Body of pancreas (tissue), 4 donors: ENCODE results near the gene GRIK4. TPM values are rescaled to one million over a fixed set of nuclear protein-coding genes. Genes with fewer than 3 reads are reported as not detected.

Source experiments
- ATAC-seq: fragments of 150-250 bp; one replicate; pipeline ENCODE4 v1.9.1; 2016
- DNase-seq, 4 donors: peaks; one replicate each; pipeline ENCODE4 v3.0.0-alpha.2; 2019
- H3K27ac ChIP-seq, 4 donors: fragments of 200-600 bp; sonication (generic); 1 replicate in 3 of 4; 2 replicates in 1 of 4; pipeline versions ENCODE4 v1.5.1 to v1.6.1; 2016 to 2019; ENCODE audit warnings: mild to moderate bottlenecking in 1 of 4, mixed read lengths in 1 of 4, moderate library complexity in 1 of 4
- H3K27me3 ChIP-seq, 2 donors: fragments of 200-600 bp; sonication (generic); one replicate each; pipeline ENCODE4 v1.6.0; 2016; ENCODE audit warnings: mild to moderate bottlenecking in 1 of 2
- H3K36me3 ChIP-seq, 2 donors: fragments of 200-600 bp; sonication (generic); replicated peaks in 1 of 2; 2 replicates each; pipeline ENCODE4 v1.5.1; 2016; ENCODE audit warnings: low read depth in 2 of 2; ENCODE audit not compliant: insufficient read depth in 1 of 2
- H3K4me1 ChIP-seq: fragments of 200-600 bp; sonication (generic); one replicate; pipeline ENCODE4 v1.6.0; 2016
- H3K4me3 ChIP-seq, 2 donors: fragments of 200-600 bp; sonication (generic); 1 replicate in 1 of 2; 2 replicates in 1 of 2; pipeline ENCODE4 v1.5.1; 2016 to 2019
- H3K9me3 ChIP-seq, 3 donors: fragments of 200-600 bp; sonication (generic); 1 replicate in 2 of 3; 2 replicates in 1 of 3; pipeline ENCODE4 v1.5.1; 2016
- POLR2A ChIP-seq, 3 donors: fragments of 450-650 bp; IDR thresholded peaks; one replicate each; pipeline ENCODE4 v1.6.1; 2016; ENCODE audit warnings: antibody characterized with exemption in 3 of 3, mild to moderate bottlenecking in 2 of 3
- WGBS, 2 donors: methylation state at CpG; one replicate each; pipeline ENCODE4 v1.1.5; 2017; 5-methylcytosine and 5-hydroxymethylcytosine counted together
- intact Hi-C: fragments of 100-400 bp; cut with DNase I; formaldehyde crosslinking; loops from one replicate; pipeline ENCODE4 v1.15.1; 2023
- total RNA-seq, 2 donors: library from RNA; depleted of rRNA; stranded (reverse); fragments of >200 nt; gene quantifications; one replicate each; pipeline ENCODE4 v1.1.0, GENCODE V29; 2016
- TF ChIP-seq, protein P1 (sequence below), 7 experiments: fragments of 450-650 bp in 4 of 7; fragments of 200-600 bp in 3 of 7; sonication (generic) in 3 of 7; IDR thresholded peaks; one replicate each; pipeline ENCODE4 v1.5.1; 2016 to 2019; ENCODE audit warnings: antibody characterized with exemption in 7 of 7

Gene GRIK4
- total RNA-seq, 2 donors from 2014 or later = not detected

DNA sequence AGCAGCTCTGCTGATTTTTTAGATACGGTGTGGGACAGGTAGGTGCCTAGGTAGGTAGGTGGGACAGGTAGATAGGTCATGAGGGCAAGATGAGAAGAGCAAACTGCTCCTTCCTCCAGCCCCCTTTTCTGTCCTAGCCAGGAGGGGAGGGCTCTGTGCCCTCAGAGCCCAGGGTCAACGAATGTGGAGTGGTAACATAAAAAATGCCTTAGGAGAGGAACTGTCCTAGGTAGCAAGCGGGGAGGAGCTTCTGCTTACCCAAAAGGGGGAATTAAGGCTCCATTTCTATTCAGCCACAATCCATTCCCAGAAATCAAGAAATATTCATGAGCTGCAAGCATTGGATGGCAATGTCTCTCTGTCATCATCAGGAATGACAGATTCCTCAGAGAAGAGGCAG lies 234.8 kb downstream of the GRIK4 start:
- H3K36me3 ChIP-seq = no peaks in the 10 kb centered on the region
- no peaks in the 10 kb centered on the region for H3K9me3 ChIP-seq
- H3K27ac ChIP-seq = no peak overlapping the region
- no peaks in the 10 kb centered on the region for H3K4me1 ChIP-seq
- no peak overlapping the region for H3K4me3 ChIP-seq
- TF ChIP-seq POLR2A (IDR thresholded peaks at IDR 0.05) = no peak
- TF ChIP-seq, protein P1, sequence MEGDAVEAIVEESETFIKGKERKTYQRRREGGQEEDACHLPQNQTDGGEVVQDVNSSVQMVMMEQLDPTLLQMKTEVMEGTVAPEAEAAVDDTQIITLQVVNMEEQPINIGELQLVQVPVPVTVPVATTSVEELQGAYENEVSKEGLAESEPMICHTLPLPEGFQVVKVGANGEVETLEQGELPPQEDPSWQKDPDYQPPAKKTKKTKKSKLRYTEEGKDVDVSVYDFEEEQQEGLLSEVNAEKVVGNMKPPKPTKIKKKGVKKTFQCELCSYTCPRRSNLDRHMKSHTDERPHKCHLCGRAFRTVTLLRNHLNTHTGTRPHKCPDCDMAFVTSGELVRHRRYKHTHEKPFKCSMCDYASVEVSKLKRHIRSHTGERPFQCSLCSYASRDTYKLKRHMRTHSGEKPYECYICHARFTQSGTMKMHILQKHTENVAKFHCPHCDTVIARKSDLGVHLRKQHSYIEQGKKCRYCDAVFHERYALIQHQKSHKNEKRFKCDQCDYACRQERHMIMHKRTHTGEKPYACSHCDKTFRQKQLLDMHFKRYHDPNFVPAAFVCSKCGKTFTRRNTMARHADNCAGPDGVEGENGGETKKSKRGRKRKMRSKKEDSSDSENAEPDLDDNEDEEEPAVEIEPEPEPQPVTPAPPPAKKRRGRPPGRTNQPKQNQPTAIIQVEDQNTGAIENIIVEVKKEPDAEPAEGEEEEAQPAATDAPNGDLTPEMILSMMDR (IDR thresholded peaks at IDR 0.05) = no peak
- WGBS, 2 donors = 40 to 42% methylated on average over 3 of the region's 3 CpGs
- DNase-seq = no peak
- intact Hi-C loops = no loop called here
- no peak for ATAC-seq
- no peaks in the 10 kb centered on the region for H3K27me3 ChIP-seq

DNA sequence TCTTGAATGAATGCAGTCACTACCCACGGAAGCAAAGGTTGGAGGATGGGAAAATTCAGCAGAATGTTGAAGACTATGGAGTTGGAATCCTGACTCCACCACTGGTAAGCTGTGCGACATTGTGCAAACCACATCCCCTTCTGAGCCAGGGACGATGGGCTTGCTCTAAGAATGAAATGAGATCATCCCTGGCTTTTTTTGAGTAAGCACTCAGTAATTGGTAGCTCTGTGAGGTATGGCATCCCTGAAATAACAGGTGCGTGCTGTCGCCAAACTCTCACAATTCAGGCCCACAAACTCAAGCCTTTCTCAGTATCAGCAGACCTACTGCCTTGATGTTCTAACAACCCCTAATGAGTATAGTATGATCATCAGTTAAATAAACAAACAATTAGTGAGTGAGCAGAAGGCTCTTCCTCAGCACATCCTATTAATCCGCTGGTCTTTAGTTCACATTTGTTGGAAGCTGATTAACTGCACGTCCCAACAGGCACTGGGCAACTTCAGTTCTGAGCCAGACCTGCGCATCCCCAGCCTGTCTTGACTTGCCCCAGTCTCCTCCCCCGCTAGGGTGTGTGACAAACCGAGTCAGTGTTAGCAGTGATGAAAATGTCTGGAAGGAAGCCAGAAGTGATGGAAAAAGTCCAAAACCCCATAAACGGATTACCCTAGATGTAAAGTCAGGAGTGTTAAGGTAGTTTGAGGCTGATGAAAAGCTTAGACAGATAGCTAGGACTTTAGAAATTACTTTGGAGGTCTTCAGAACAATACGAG lies 235.5 kb downstream of the GRIK4 start:
- 52 to 53% methylated on average over 11 to 12 of the region's 12 CpGs for WGBS, 2 donors

DNA sequence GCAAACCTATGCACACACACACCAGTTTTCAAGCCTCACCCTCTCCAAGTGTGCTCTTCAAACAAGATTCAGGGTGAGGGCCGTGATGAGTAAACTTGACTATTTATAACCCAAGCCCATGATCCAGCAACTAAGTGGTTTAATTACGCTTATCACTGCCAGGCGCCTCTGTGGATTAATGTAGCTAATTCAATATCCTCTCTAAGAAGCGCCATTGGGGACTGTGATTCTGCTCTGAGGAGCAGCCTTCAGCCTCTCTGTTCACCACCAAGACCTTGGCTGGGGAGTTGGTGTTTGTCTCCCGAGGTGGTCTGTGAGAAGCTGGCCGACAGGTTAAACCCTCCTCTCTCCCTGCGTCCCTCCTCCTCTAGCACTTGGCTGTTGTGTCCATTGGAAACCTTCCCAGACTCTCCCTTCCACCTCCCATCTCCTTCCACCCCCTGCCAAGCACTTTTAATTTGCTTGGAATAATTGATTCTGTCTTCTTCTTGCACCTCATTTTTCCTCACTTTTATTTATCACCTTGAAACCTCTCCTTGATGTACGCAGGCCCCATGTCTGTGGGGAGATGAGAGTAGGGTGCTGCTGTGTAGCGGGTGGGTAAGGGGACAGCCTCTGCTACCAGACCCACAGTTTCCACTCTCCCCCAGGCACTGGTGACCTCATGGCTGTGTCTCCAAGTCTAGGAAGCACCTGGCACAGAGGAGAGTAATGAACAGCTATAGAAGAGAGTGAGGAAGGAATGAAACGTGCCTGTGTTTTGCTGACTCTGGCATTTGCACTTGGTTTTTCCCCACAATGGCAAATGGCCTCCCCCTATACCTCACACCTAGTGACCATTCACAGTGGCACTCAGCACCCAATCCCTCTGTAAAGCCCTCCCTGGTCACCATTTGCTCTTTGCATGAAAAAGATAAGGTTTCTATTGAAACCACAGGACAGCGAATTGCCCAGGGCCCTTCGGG lies 236.6 kb downstream of the GRIK4 start:
- no peak for ATAC-seq
- WGBS, 2 donors = 46 to 50% methylated on average over 12 of the region's 12 CpGs
- no peak for DNase-seq
- Histone ChIP-seq H3K9me3 (no peaks in the 10 kb centered on the region), H3K4me1 (no peaks in the 10 kb centered on the region), H3K36me3 (no peaks in the 10 kb centered on the region), H3K27me3 (no peaks in the 10 kb centered on the region), H3K27ac (no peak overlapping the region), H3K4me3 (no peak overlapping the region)
- intact Hi-C loops = no loop called here
- TF ChIP-seq, protein P1 (IDR thresholded peaks at IDR 0.05) = no peak
- no peak for TF ChIP-seq POLR2A (IDR thresholded peaks at IDR 0.05)

More for the DNA sequence above, 235.5 kb downstream of the GRIK4 start:
- Histone ChIP-seq H3K27ac (no peak overlapping the region), H3K4me1 (no peaks in the 10 kb centered on the region), H3K9me3 (no peaks in the 10 kb centered on the region), H3K27me3 (no peaks in the 10 kb centered on the region), H3K4me3 (no peak overlapping the region), H3K36me3 (no peaks in the 10 kb centered on the region)
- intact Hi-C loops = no loop called here
- TF ChIP-seq POLR2A (IDR thresholded peaks at IDR 0.05) = no peak
- TF ChIP-seq, protein P1 (IDR thresholded peaks at IDR 0.05) = no peak
- DNase-seq (no peak), ATAC-seq (no peak)

DNA sequence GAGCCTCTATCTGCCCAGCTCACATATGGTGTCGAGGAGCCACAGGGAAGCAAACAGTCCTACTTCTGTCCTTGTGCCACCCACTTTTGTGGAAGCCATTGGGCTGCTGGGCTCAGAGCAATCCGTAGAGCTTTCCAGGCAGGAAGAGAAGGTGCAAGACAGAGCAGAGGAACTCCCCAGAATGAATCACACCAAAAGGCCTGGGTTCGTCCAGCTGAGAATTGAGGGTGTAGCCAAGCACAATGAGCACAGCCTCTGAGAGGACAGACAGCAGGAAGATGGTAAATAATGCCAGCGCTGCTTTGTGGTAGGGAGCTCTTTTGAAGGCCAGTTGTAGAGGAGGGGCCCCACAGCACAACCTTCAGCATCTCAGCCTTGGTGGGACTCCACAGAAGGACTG lies 237.8 kb downstream of the GRIK4 start:
- Histone ChIP-seq H3K4me1 (no peaks in the 10 kb centered on the region), H3K27me3 (no peaks in the 10 kb centered on the region), H3K36me3 (no peaks in the 10 kb centered on the region), H3K4me3 (no peak overlapping the region), H3K27ac (no peak overlapping the region), H3K9me3 (no peaks in the 10 kb centered on the region)
- no peak for DNase-seq
- ATAC-seq = no peak
- WGBS, 2 donors = 70 to 75% methylated on average over 4 of the region's 4 CpGs
- intact Hi-C loops = no loop called here
- no peak for TF ChIP-seq POLR2A (IDR thresholded peaks at IDR 0.05)
- TF ChIP-seq, protein P1 (IDR thresholded peaks at IDR 0.05) = no peak
